Keratinocyte (primary cell): ENCODE measurements around the gene TENM3. TPM values are rescaled to one million over a fixed set of nuclear protein-coding genes. Genes with fewer than 3 reads are reported as not detected.

ENCODE experiments used
- DNase-seq: peaks from one replicate; pipeline ENCODE4 v3.0.0-alpha.2; 2011; ENCODE audit warnings: low read depth, missing footprints, low spot score
- FAIRE-seq: peaks from 2 replicates; lab custom pipeline; 2011; peaks lifted over from hg19 to GRCh38; lab: Jason Lieb, UNC
- H2AFZ ChIP-seq: 2 replicates; pipeline ENCODE4 v1.6.0; 2012; ENCODE audit warnings: low read length, control low read depth, inconsistent platforms; ENCODE audit not compliant: control insufficient read depth
- H3K27ac ChIP-seq: 2 replicates; pipeline ENCODE4 v1.5.1; 2011; ENCODE audit warnings: low read length; ENCODE audit not compliant: control insufficient read depth, insufficient read depth
- H3K27me3 ChIP-seq: 3 replicates; pipeline ENCODE4 v1.6.0; 2011; ENCODE audit warnings: low read length; ENCODE audit not compliant: control insufficient read depth, insufficient read depth; ENCODE audit errors: extremely low read depth
- H3K36me3 ChIP-seq, 2 experiments: 2 replicates in 1 of 2; 3 replicates in 1 of 2; pipeline ENCODE4 v1.5.1; 2011; ENCODE audit warnings: low read length in 2 of 2, mild to moderate bottlenecking in 1 of 2; ENCODE audit not compliant: control insufficient read depth in 2 of 2, insufficient read depth in 2 of 2; ENCODE audit errors: extremely low read depth in 1 of 2
- H3K4me1 ChIP-seq: 3 replicates; pipeline ENCODE4 v1.5.1; 2011; ENCODE audit warnings: low read length; ENCODE audit not compliant: control insufficient read depth, insufficient read depth; ENCODE audit errors: extremely low read depth
- H3K4me2 ChIP-seq: 3 replicates; pipeline ENCODE4 v1.6.0; 2011; ENCODE audit warnings: low read depth, low read length; ENCODE audit not compliant: control insufficient read depth, insufficient read depth; ENCODE audit errors: extremely low read depth
- H3K4me3 ChIP-seq, 3 experiments: fragments of 200-600 bp in 1 of 3; sonication (generic) in 1 of 3; 2 replicates in 2 of 3; 3 replicates in 1 of 3; pipeline ENCODE4 v1.5.1; 2011 to 2016; ENCODE audit warnings: low read length in 3 of 3, mild to moderate bottlenecking in 3 of 3, control low read depth in 2 of 3, inconsistent platforms in 1 of 3, low read depth in 1 of 3, mixed read lengths in 1 of 3, mixed run types in 1 of 3, moderate library complexity in 1 of 3; ENCODE audit not compliant: control insufficient read depth in 2 of 3, insufficient read depth in 2 of 3; ENCODE audit errors: extremely low read depth in 1 of 3
- H3K79me2 ChIP-seq: 2 replicates; pipeline ENCODE4 v1.6.0; 2012; ENCODE audit warnings: low read length; ENCODE audit not compliant: control insufficient read depth, insufficient read depth
- H3K9ac ChIP-seq: 3 replicates; pipeline ENCODE4 v1.6.0; 2011; ENCODE audit warnings: low read length; ENCODE audit not compliant: control insufficient read depth, insufficient read depth; ENCODE audit errors: extremely low read depth
- H3K9me1 ChIP-seq: 3 replicates; pipeline ENCODE4 v1.6.0; 2011; ENCODE audit warnings: low read length; ENCODE audit not compliant: control insufficient read depth, insufficient read depth; ENCODE audit errors: extremely low read depth
- H3K9me3 ChIP-seq: 2 replicates; pipeline ENCODE4 v1.5.1; 2012; ENCODE audit warnings: low read depth, low read length; ENCODE audit not compliant: control insufficient read depth
- H4K20me1 ChIP-seq: 3 replicates; pipeline ENCODE4 v1.6.0; 2011; ENCODE audit warnings: low read length; ENCODE audit not compliant: control insufficient read depth, insufficient read depth; ENCODE audit errors: extremely low read depth
- CTCF ChIP-seq, 3 experiments: IDR thresholded peaks in 1 of 3; conservative IDR thresholded peaks in 1 of 3; optimal IDR thresholded peaks in 1 of 3; 2 replicates in 2 of 3; 3 replicates in 1 of 3; pipeline versions ENCODE3 to v1.5.1; 2011; ENCODE audit warnings: low read length in 3 of 3, mild to moderate bottlenecking in 3 of 3, moderate library complexity in 2 of 3, control low read depth in 1 of 3, inconsistent platforms in 1 of 3; ENCODE audit not compliant: insufficient read depth in 2 of 3; ENCODE audit errors: extremely low read depth in 1 of 3
- EZH2 ChIP-seq: IDR thresholded peaks from one replicate; pipeline ENCODE4 v1.6.1; 2012; ENCODE audit warnings: inconsistent platforms, mild to moderate bottlenecking, low read length, moderate library complexity
- dilution Hi-C: fragments of 300-500 bp; cut with MboI; formaldehyde crosslinking; loops from one replicate; pipeline ENCODE4 v1.7.0; 2020; ENCODE audit warnings: low sequenced_read_pairs; ENCODE audit not compliant: extremely low pct_ligation_motif_present
- polyA plus RNA-seq, 5 experiments: library from polyadenylated mRNA; depleted of rRNA in 3 of 5; stranded (reverse) in 3 of 5; stranded (forward) in 1 of 5; unstranded in 1 of 5; fragments of >200 nt; gene quantifications; 1 replicate in 1 of 5; 2 replicates in 3 of 5; 3 replicates in 1 of 5; pipeline versions ENCODE4 v1.2.1 to v1.2.3, GENCODE V29; 2011 to 2012; ENCODE audit warnings: missing spikeins in 2 of 5, low read depth in 1 of 5, low replicate concordance in 1 of 5

TENM3 gene
- polyA plus RNA-seq, 1 donor (not counting 4 experiments of a cell fraction or from before 2014, with no cell fraction given) = 17.0 TPM

GRCh38 chr4:182604953-182605352 lies 361.8 kb downstream of the TENM3 start:
- H3K27ac ChIP-seq = no peak overlapping the region
- DNase-seq (no peak), FAIRE-seq (no peak)
- no peak overlapping the region for H3K4me2 ChIP-seq
- H3K9me1 ChIP-seq = no peaks in the 10 kb centered on the region
- no peak overlapping the region for H3K4me3 ChIP-seq
- no peaks in the 10 kb centered on the region for H3K79me2 ChIP-seq
- dilution Hi-C loops = no loop called here
- no peak overlapping the region for H2AFZ ChIP-seq
- TF ChIP-seq CTCF (optimal IDR thresholded peaks at IDR 0.05 in 1 of 3, IDR thresholded peaks at IDR 0.05 in 1 of 3, conservative IDR thresholded peaks at IDR 0.05 in 1 of 3; ENCODE audit: extremely low read depth in 1 of 3, insufficient read depth in 2 of 3, low read length in 3 of 3) (no peak), EZH2 (no peak)
- H3K9ac ChIP-seq = no peak overlapping the region
- no peaks in the 10 kb centered on the region for H3K9me3 ChIP-seq
- H4K20me1 ChIP-seq = no peaks in the 10 kb centered on the region
- H3K27me3 ChIP-seq = no peaks in the 10 kb centered on the region
- H3K4me1 ChIP-seq = no peaks in the 10 kb centered on the region
- no peaks in the 10 kb centered on the region for H3K36me3 ChIP-seq

DNA sequence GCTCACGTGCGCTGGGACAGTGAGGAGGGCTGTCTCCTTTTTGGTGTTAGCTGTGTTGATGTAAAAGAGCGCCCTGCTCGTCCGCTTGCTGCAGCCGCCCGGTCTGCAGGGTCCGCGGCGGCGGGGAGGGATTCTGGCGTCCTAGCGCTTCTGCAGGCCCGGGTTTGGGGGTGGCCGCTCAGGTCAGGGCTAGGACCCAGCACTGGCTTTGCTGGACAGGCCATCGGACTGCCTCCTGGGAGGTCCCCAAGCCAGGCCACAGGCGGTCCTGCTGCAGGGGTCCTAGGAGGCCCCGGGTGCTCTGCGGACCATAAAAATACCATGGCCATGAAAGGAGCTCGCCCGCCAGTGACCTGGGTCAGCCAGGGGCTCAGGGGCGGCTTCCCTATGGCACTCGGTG lies 365.3 kb downstream of the TENM3 start:
- Histone ChIP-seq H3K79me2 (no peaks in the 10 kb centered on the region), H3K4me3 (no peak overlapping the region), H3K9me1 (no peaks in the 10 kb centered on the region), H3K4me1 (no peaks in the 10 kb centered on the region), H3K27ac (no peak overlapping the region), H3K9me3 (no peaks in the 10 kb centered on the region), H3K36me3 (no peaks in the 10 kb centered on the region), H3K4me2 (no peak overlapping the region), H2AFZ (no peak overlapping the region), H3K27me3 (no peaks in the 10 kb centered on the region), H3K9ac (no peak overlapping the region), H4K20me1 (no peaks in the 10 kb centered on the region)
- no peak for DNase-seq
- no peak for TF ChIP-seq EZH2
- TF ChIP-seq CTCF (optimal IDR thresholded peaks at IDR 0.05 in 1 of 3, IDR thresholded peaks at IDR 0.05 in 1 of 3, conservative IDR thresholded peaks at IDR 0.05 in 1 of 3; ENCODE audit: extremely low read depth in 1 of 3, insufficient read depth in 2 of 3, low read length in 3 of 3) = no peak
- dilution Hi-C loops = no loop called here
- no peak for FAIRE-seq
